Activated CD8-positive, alpha-beta memory T cell treated with anti-CD3 and anti-CD28 coated beads, Interleukin-2, amount 50 U/mL, for 24 hours (primary cell): Measurements from ENCODE around the gene TMEM238L.
A peak's percentile ranks its signal among the peaks of the same experiment; 100 is the strongest.
"Not testable (repeated sequence)": the region's sequence is repeated elsewhere in the genome, so short reads cannot be mapped to it uniquely, and the experiment has no call there.

Experiments used
- DNase-seq: peaks from one replicate; pipeline ENCODE4 v3.0.0-alpha.2; 2020; ENCODE audit errors: extremely low read depth

The TMEM238L gene

GRCh38 chr17:10803830-10804475 is at the start of gene TMEM238L:
TMEM238L (minus strand) TSS chr17:10804099; CDS start chr17:10803963, 136 bp downstream.
- no peak for DNase-seq

GRCh38 chr17:10846636-10847035 is 42.7 kb upstream of the TMEM238L start:
- DNase-seq, result not testable (repeated sequence)

- no peak for DNase-seq
These were observed 41.5 kb upstream of the TMEM238L start for GRCh38 chr17:10845388-10845751.

GRCh38 chr17:10844621-10845387 is 40.9 kb upstream of the TMEM238L start:
- DNase-seq, result peak; percentile 30

DNA sequence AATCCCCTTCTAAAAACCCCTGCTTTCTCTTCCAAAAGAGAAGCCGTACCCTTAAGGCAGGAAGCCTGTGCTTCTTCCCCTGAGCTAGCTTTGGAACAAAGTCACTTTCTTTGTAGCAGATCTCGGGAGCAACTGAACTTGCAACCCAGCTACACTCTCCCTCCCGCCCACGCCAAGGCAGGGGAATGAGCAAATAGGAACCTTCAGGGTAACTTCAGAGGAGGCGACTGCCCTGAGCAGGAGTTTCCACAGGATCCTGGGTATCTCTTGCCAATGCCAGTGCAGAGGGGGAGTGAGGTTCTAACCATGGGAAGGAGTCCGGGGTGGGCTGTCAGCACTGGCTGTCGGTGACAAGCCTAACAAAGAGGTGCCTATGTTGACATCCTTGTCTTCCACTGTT is 39.9 kb upstream of the TMEM238L start:
- no peak for DNase-seq

DNA sequence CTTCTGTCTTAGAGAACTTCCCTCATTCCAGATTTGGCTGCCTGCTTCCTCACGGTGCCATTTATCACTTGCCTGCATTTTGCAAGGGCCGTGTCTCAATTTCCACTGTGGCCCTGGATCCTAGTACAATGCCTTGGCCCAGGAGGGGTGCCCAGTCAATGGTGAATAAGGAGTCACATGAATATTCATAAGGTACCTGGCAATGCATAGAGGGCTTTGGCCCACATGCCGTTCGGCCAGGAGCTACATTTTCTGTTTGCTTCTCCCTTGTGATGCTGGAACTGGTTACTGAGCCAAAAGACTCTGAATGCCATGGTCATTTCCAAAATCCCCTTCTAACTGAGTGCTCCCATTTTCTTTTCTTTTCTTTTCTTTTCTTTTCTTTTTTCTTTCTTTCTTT is 38.8 kb upstream of the TMEM238L start:
- DNase-seq, result no peak

DNA sequence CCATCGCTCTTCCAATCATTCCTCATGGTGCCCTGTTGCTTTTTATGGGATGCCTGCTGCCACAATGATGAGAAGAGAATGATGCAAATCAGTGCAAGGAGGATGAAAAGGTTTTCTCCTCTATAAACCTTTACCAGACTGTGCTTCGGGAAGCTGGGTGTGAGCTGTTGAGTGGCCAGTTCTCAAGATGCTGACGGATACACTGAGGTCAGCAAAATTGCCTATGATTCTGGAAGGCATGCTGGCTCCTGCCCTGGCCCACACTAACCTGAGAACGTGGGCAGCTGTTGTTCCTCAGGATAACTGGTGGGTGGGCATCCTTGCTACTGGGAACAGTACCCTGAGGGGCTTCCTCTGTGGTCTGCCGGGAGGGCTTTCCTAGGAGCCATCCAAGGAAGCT is 34.8 kb upstream of the TMEM238L start:
- DNase-seq, result no peak

DNA sequence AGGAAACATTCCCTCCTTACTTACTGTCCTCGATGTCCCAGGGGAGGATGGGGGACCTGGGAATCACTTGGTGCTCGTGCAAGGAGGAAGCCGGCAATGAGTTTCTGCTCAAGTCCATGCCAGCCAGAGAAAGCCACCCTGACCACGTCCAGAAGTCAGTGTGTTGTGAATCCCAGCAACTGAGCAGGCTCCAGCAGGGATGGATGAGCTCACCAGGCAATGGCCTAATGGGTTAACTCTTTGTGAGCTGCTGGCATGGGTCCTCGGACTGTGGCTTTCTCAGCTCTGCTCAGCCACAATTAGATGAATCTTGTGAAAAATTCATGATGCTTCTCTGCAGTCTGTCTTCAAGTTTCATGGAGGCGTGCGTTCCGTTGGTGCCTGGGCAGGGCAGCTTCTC is 34.0 kb upstream of the TMEM238L start, which contains the start of gene PIRT:
Gene PIRT, minus strand, starts transcription at position 167 of the 400 bp plus-strand sequence. CDS start 12,442 bp downstream, outside the sequence.
- no peak for DNase-seq

DNA sequence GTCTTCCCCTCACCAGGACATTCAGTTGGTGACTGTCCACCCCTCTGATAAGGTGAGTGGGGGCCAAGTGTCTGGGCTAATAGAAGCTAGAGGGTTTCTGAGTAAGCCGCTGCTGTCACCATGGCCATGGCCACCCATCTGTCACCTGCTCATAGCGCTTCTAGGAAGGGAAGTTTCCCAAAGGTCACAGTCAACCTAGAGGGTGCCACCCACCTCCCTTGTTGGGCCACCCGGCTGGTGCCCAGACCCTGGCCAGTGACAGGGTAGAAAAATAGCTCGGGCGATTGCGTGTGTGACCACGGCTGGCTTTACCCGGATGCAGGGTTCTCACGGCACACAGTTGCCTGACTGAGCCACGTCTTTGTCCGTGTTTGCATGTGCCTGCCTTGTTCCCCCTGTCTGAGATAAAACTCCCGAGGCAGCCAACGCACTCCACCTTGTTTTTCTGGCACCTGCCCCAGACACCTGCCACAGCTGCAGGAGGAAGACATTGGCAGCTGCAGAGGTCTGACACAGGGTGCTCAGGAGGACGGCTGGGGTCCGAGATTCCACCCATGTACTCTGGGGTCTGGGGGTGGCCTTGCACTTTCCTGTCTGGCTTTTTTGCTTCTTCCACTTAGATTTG is 33.2 kb upstream of the TMEM238L start:
- no peak for DNase-seq

- no peak for DNase-seq
These were observed 32.2 kb upstream of the TMEM238L start for GRCh38 chr17:10836145-10836544.

DNA sequence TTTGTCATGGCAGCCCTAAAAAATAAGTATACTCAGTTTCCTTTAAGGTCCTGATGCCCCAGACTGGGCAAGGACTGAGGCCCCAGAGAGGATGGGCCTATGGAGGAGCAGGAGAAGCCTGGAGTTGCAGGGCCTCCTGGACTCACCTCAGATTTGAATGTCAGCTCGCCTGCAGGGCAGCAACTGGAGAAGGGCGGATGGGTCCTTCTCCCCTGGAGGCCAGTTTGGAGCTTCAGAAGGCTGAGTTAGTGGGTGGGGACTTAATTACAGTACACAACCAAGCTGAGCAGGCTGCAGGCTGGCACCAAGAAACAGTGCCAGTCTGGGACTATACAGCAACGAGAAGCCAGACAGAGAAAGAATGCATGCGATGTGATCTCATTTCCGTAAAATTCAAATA is 27.8 kb upstream of the TMEM238L start:
- DNase-seq, result no peak

DNA sequence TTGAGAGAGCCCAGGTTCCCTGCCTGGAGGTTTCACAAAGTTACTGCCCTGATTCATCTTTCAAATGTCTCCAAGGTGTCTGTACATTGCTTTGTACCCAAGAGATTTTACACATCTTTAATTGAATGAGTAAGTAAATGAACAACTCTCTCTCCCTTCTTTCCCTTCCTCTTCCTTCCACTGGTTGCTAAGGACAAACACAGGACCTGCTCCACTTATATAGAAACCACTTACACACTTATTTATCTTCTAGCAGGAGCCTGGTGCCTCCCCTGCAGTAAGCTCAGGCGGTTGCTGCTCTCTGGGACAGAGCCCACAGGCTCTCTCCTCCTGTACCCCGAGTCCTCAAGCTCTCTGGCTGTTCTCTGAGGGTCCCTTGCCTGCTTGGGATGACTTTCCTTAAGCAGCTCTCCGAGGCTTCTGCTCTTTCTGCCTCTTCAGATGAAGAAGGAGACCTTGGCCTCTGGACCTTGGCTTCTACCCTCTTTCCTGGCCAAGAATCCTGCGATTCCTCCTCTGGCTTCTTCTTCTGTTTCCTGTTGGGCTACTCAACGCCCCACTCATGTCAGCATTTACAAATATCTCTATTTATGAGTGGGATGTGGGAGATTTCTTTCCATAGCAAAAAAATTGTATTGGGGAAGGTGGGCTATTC is 24.1 kb upstream of the TMEM238L start:
- no peak for DNase-seq

DNA sequence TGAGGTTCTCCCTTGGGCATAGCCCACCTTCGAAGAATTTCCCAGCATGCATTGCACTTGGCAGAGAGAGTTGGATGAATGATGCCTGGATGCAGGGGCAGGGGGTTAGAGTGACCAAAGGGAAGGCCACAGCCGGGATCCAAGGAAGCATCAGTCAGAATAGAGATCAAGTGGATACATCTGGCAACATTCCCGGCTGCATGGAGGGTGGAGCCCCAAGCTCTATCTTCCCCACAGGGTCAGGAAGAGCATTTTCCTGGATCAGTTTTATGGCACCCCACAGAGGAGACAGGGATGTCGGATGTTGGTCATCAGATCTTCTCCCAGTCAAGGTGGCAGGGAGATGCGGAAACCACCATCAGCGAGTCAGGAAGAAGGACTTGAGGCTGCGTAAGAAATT is 21.0 kb upstream of the TMEM238L start:
- DNase-seq, result no peak

DNA sequence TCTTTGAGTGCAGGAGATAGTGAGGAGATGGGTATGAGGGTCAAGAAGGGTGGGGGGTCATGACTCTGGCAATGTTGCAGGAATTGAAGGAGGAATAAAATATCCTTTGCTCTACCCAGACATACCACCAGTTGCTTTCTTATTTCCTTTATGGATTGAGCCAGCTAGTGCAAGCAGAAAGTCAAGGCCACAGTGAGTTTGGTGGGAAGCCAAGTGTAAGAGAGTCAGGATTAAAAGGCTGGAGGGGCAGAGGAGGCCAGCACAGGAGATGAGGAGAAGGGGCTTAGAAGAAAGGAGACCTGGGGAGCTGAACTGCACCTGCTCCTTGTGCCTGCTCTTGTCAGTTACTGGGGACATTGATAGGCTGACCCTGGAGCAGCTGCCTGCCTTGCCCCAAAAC is 17.9 kb upstream of the TMEM238L start:
- DNase-seq, result no peak

- DNase-seq, result no peak
These were observed 17.2 kb upstream of the TMEM238L start for GRCh38 chr17:10821054-10821453.

DNA sequence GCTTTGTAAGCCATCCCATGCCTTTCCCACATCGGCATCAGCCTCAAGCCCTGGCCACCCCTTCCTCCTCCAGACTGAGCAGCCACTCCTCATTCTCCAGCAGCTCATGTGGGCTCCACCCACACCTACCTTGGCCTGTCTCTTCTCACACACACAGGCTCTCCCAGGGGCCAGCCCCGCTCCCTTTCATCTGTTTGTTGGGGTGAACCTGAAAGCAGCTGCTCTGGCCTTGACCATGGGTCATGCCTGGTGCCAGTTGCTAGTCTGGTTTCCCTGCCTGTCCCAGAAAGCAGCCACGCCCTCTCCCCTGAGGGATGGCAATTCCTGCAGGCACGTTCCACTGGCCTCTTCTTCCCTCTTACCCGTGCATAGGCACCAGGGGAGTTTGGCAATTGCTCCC is 11.4 kb upstream of the TMEM238L start:
- no peak for DNase-seq

DNA sequence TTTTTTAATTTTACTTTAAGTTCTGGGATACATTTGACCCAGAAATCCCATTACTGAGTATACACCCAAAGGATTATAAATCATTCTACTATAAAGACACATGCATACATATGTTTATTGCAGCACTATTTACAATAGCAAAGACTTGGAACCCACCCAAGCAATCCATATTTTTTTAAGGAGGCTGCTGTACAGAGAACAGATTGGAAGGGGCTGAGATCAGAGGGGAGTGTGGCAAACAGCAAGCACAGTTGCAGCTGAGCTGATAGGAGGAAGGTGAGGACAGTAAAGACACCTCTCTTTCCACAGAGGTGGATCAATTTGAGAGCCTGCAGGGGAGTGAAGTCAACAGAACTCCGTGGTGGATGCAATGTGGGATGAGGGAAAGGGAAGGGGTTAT is 10.2 kb upstream of the TMEM238L start:
- no peak for DNase-seq

- no peak for DNase-seq
These were observed 8.8 kb upstream of the TMEM238L start for GRCh38 chr17:10812674-10813073.

DNA sequence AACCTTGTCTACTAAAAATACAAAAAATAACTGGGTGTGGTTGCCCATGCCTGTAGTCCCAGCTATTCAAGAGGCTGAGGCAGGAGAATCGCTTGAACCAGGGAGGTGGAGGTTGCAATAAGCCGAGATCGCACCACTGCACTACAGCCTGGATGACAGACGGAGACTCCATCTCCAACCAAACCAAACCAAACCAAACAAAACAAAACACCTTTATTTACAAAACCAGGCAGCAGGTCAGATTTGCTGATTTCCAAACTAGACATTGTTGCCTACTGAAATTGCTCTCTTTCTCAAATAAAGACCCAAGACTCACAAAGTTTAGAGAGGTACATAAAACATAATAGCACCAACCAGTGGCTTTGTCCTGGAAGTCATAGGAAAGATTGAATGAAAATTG is 5.7 kb upstream of the TMEM238L start:
- no peak for DNase-seq

GRCh38 chr17:10807704-10808128 is 3.8 kb upstream of the TMEM238L start:
- DNase-seq, result no peak

DNA sequence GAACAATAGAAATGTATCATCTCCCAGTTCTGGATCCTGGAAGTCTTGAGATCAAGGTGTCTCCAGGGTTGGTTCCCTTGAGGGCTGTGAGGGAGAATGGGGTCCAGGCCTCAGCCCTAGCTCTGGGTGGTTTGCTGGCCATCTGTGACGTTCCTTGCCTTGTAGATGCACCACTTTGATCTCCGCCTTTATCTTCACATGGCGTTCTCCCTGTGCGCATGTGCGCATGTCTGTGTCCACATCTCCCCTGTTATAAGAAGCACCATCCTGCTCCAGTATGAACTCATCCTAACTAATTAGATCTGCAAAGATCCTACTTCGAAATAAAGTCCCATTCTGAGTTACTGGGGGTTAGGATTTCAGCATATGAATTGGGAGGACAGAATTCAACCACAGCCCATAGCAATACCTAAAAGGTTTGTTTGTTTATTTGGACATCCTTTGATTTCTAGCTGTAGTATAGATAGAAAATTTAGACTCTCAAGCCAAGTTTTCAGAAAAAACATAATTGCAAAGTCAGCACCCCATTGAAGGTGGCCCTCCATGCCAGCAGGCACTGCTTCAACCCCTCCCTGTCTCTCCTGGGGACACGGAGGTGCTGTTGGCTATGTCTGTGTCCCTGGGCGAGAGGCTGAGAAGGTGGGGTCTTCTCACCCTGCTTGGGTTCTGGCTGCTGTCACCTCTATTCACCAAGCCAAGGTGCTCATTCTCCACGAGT is 2.8 kb upstream of the TMEM238L start:
- no peak for DNase-seq

- no peak for DNase-seq
These were observed 2.0 kb upstream of the TMEM238L start for GRCh38 chr17:10805911-10806310.
